Measurements from ENCODE around the gene GYPB.
"Not testable (repeated sequence)": the region's sequence is repeated elsewhere in the genome, so short reads cannot be mapped to it uniquely, and the experiment has no call there.

GRCh38 chr4:143991761-143992160 is 27.4 kb downstream of the GYPB start:
- not testable (repeated sequence) for TF ChIP-seq CTCF (IDR thresholded peaks at IDR 0.05; ENCODE audit: insufficient read depth, low read length); REST (IDR thresholded peaks at IDR 0.05; ENCODE audit: insufficient replicate concordance, low read depth); POLR2AphosphoS5 (IDR thresholded peaks at IDR 0.05; ENCODE audit: low read depth)

All from HL-60 (cell line).